Stimulated activated CD4-positive, alpha-beta T cell treated with anti-CD3 and anti-CD28 coated beads, Interleukin-15, amount 100 ng/mL, for 48 hours (primary cell): ENCODE results near the gene PCDH8.

Experiments
- DNase-seq, 2 donors: peaks; one replicate each; pipeline ENCODE4 v3.0.0-alpha.2; 2020; ENCODE audit warnings: low read depth in 2 of 2

Gene PCDH8, protein sequence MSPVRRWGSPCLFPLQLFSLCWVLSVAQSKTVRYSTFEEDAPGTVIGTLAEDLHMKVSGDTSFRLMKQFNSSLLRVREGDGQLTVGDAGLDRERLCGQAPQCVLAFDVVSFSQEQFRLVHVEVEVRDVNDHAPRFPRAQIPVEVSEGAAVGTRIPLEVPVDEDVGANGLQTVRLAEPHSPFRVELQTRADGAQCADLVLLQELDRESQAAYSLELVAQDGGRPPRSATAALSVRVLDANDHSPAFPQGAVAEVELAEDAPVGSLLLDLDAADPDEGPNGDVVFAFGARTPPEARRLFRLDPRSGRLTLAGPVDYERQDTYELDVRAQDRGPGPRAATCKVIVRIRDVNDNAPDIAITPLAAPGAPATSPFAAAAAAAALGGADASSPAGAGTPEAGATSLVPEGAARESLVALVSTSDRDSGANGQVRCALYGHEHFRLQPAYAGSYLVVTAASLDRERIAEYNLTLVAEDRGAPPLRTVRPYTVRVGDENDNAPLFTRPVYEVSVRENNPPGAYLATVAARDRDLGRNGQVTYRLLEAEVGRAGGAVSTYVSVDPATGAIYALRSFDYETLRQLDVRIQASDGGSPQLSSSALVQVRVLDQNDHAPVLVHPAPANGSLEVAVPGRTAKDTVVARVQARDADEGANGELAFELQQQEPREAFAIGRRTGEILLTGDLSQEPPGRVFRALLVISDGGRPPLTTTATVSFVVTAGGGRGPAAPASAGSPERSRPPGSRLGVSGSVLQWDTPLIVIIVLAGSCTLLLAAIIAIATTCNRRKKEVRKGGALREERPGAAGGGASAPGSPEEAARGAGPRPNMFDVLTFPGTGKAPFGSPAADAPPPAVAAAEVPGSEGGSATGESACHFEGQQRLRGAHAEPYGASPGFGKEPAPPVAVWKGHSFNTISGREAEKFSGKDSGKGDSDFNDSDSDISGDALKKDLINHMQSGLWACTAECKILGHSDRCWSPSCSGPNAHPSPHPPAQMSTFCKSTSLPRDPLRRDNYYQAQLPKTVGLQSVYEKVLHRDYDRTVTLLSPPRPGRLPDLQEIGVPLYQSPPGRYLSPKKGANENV

GRCh38 chr13:52848455-52849195, at the start of gene PCDH8:
Gene PCDH8 (minus strand): TSS chr13:52848640. CDS start chr13:52848436, 204 bp downstream.
- DNase-seq: no peak

DNA sequence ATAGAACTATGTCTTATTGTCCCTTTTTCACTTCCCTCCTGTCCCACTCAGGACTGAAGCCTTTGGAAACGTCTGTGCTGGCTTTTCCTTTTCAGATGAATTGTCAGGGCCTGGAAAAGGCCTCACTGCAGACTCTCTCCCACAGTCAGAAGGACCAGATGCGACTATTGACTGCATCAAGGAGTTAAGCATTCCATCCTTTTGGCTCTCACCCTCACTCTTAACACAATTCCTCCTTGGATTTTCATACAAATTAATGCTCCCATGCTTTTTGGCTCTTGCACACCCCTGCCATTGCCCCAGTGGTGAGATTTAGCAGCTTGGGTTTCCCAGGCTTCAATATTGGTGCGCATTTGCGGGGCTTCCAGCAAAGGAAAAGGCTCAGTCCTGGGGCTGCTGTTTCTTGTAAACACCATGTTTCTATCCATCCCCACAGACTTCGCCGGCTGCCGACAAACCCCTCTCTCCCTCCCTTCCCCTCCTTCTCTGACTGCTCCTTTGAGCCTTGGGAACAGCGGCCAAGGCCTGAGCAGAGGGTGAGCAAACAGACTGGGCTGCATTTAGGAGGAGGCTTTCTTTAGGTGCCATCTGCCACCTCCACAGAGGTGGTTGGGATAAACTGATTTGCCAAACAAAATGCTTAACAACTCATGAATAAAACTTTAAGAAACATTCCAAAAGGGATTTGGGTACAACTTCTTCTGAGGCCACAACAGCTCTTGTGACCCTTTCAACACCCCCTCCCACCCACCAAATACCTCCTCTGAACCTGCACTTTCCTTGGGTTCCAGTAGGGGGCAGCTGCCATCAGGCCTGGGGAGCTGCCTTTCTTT, 48.6 kb upstream of the PCDH8 start:
- no peak for DNase-seq

DNA sequence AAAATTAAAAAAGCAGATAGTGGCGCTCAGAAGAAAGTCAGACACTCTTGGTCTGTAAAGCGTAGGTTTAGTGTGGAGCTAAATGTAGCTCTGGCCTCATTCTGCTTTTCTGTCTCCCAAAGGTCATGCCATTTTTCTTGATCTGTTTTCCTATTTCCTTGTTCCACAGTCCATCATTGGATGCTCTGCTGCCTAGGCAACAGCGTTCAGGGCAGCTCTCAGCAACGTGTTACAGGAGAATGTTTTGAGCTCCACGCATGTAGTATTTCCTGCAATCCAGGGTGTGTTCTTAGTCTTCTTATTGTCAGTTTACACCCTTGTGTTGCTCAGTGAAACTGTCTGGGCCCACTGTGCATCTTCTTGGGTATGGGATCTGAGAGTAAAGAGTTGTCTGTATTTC, 46.0 kb upstream of the PCDH8 start:
- no peak for DNase-seq

DNA sequence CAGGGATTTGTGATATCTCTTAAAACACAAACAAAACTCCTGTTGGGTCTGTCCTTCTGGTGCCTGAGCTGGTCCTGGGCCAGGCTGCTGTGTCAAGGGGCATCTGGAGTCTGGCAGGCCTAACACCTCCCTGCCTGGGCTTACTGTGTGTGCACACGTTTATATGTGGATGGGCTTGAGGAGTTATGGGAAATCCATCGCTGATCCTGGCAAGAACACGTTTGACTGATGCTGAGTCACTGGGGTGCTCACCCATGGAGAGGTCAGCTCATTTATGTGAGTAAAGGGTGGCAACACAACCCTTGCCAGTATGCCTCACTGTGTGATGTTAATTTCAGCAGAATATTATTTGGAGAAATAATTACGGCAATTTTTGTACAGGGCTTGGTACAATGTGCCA, 44.5 kb upstream of the PCDH8 start:
- DNase-seq: no peak

GRCh38 chr13:52891706-52892105, 43.3 kb upstream of the PCDH8 start:
- DNase-seq: no peak

- DNase-seq: no peak
Observed at GRCh38 chr13:52887165-52887564, 38.7 kb upstream of the PCDH8 start.

DNA sequence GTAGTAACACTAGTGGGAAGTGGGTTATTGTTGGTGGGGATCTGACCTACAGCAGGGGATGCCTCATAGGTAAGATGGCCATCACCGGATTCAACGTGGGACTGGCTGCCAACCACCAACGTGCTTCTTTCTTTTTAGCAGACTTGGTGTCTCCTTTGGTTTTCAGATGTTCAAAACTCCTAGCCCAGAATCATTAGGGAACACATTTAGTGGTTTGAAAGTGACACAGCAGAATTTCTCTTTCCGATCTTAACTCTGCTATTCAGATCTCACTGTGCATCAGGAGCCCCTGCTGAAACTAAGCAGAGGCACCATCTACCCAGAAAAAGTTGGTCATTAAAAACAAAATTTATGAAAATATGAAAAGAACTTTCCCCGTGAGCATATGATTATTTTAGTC, 36.7 kb upstream of the PCDH8 start:
- no peak for DNase-seq

DNA sequence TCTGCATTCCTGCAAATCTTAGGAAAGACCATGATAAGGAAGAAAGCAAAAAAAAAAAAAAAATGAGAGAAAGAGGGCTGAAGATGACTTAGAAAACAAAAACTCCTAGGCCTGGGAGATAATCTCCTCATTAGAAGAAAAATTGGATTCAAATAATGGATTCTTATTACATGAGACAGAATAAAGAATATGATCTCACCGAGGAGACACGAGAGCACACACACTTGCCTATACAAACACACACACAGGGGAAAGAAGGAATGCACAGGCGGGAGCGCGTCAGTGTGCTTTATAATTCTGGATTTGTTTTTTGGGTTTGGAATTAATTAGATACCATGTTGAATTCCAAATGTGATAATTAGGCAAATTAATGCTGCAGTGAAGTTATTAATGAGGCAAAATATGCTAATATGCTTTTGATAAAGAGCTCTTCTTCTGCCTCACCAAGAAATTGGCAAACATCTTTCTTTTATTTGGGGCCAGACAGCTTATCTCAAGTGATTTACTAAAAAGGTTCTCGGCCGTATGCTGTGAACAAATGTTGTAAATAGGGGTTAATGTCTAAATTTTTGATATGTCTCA, 36.1 kb upstream of the PCDH8 start:
- no peak for DNase-seq

DNA sequence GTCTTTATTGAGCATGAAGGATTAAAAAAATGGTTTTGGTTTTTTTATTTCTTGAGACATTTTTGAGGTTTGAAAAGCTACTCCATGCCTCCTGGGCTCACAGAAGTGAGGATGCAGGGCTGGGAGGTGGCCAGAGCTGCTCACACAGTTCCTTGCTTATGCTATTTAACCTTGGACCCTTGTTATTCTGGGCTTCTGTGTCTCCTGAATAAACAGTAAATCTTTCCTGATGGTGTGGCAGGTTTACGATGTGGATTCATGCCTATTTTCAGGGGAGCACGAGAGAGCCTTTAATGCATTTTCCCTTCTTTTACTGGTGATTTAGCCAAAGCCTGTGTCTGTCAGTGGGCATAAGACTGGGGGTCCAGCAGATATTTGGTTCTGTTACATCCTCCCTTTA, 34.3 kb upstream of the PCDH8 start:
- DNase-seq: no peak

- no peak for DNase-seq
Observed at GRCh38 chr13:52879950-52880741, 31.7 kb upstream of the PCDH8 start.

DNA sequence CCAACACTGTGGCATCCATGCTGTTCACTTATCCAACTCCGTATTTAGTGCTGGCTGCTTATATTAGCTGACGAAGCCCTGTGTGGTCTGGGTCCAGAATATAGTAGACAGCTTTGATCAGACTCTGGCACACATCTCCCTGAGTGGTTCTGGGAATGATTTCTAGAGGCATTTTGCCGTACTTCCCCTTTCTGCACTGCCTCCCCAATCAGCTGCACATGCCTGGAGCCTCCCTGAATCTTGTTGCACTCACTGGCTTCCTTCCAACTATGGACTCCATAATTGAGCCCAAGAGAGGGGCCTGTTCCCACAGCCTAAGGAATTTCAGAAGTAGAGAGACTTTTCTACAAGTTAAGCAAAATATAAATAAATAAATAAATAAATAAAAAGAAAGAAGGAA, 30.4 kb upstream of the PCDH8 start:
- DNase-seq: no peak

DNA sequence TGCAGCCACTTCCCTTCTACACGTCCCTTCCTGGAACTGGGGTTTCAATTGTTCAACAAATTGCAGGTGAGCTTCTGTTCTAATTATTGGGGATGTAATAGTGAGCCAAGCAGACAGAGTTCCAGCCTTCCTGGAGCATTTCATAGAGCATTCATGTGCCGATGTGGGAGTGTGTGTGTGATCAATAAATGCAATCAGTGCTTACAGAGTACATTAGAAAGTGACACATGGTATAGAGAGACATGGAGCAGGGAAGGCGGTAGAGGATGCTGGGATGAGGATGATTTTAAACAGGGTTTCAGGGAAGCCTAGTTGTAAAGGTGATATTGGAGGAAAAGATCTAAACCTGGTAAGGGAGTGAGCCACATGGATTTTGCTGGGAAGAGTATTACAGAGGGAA, 21.7 kb upstream of the PCDH8 start:
- DNase-seq: no peak

GRCh38 chr13:52869621-52870020, 21.2 kb upstream of the PCDH8 start:
- no peak for DNase-seq

DNA sequence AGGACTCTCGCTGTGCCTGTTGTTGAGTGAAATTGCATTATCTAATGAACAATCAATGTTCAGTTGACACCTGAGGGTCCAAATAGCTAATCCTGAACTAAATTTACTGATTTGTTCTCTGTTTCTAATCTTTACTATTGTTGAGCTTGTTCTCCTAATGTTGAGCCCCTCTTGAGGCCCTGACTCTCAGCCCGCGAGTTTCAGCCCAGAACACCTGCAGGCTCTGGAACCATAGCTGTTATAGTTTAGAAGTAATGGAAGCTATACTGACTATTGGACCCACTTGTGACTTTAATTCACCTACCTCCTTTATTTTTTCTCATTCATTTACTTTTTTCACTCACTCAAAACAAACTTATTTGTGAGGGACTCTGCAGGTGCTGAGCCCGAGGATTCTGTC, 20.6 kb upstream of the PCDH8 start:
- no peak for DNase-seq

- DNase-seq: no peak
Observed at GRCh38 chr13:52868190-52868589, 19.8 kb upstream of the PCDH8 start.

DNA sequence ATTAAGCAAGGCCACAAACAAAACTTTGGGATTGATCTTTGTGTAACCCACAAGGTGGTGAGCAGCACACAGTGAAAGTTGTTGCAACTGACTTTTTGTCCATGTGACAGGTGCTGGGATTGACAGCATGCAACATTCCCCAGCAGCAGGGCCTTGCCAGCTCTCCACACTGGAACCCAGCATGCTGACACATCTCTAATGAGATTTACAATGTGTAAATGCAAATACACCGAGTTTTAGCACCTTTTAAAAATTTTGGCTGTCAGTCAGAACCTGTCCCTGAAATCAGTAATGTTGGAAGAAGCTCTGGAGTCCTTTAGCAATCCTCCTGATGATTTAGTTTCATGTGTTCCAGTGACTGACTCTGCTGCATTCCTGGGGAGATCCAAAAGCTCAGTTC, 16.5 kb upstream of the PCDH8 start:
- DNase-seq: no peak

- DNase-seq: no peak
Observed at GRCh38 chr13:52862358-52863206, 14.1 kb upstream of the PCDH8 start.

DNA sequence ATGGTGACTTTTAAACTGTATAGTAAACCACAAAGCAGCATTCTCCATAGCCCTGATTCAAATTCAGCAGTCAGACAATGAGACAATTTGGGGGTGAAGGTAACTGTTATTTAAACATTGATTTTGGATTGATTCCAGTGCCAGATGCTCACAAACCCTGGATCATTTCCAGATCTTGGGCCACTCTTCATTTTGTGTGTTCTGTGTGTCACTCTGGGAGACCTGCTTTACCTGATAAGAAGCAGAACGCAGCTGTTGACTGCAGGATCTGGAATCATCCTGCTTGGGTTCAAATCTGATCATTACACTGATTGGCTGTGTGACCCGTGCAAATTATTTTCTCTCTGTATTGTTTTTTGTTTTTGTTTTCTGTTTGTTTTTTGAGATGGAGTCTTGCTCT, 4.0 kb upstream of the PCDH8 start:
- no peak for DNase-seq
